GM12873 (cell line): ENCODE measurements around the gene CCDC85B.

Experiments used
- CTCF ChIP-seq: IDR thresholded peaks from 2 replicates; pipeline ENCODE4 v1.5.1; 2012; ENCODE audit warnings: low read depth, mild to moderate bottlenecking, moderate library complexity, low read length, control low read depth; ENCODE audit not compliant: insufficient read depth; ENCODE audit errors: missing control alignments

CCDC85B gene

GRCh38 chr11:65872586-65873317, 17.7 kb upstream of the CCDC85B start, which contains the start of gene EFEMP2:
Gene EFEMP2 (minus strand): TSS chr11:65872800. CDS start chr11:65872354, 446 bp downstream.
- no peak for TF ChIP-seq CTCF

- TF ChIP-seq CTCF = no peak
These were observed 16.9 kb upstream of the CCDC85B start for GRCh38 chr11:65873318-65874156.

- TF ChIP-seq CTCF = no peak
These were observed 10.9 kb upstream of the CCDC85B start, which contains the start of gene CTSW for GRCh38 chr11:65879617-65880016. Gene CTSW (plus strand): TSS chr11:65879837. CDS start chr11:65879855, 18 bp downstream.

- no peak for TF ChIP-seq CTCF
These were observed 10.4 kb upstream of the CCDC85B start for GRCh38 chr11:65880027-65880426.

GRCh38 chr11:65880844-65881421, 9.5 kb upstream of the CCDC85B start:
- TF ChIP-seq CTCF = no peak

GRCh38 chr11:65882120-65883057, 8.1 kb upstream of the CCDC85B start:
- TF ChIP-seq CTCF = no peak
